ENCODE measurements around the gene SENP3. TPM values are rescaled to one million over a fixed set of nuclear protein-coding genes. Genes with fewer than 3 reads are reported as not detected.

The SENP3 gene
- total and polyA plus RNA-seq, 2 of the 13 experiments (the other 11 are each of a cell fraction or from before 2014, with no cell fraction given) = 55.8 to 75.4 TPM

- TF ChIP-seq NFAT5 (CRISPR knock-in tag; IDR thresholded peaks at IDR 0.05) (peak; percentile 55; the same call in 1 of the 2 replicates), ZNF513 (CRISPR knock-in tag; conservative IDR thresholded peaks at IDR 0.05) (no peak), SOX5 (CRISPR knock-in tag; IDR thresholded peaks at IDR 0.05; ENCODE audit: borderline replicate concordance) (0 out of 2 replicates have a peak, but pooled peaks have one; percentile 38), XRCC5 (optimal IDR thresholded peaks at IDR 0.05; ENCODE audit: low read length) (peak; percentile 36), NFYC (CRISPR knock-in tag; IDR thresholded peaks at IDR 0.05) (no peak), CCDC6 (CRISPR knock-in tag; IDR thresholded peaks at IDR 0.05) (no peak), ZNF552 (CRISPR knock-in tag; IDR thresholded peaks at IDR 0.05; ENCODE audit: borderline replicate concordance) (no peak), MTA3 (CRISPR knock-in tag; IDR thresholded peaks at IDR 0.05) (no peak), YEATS4 (CRISPR knock-in tag; IDR thresholded peaks at IDR 0.05; ENCODE audit: borderline replicate concordance) (peak; percentile 32; the same call in 1 of the 2 replicates), KMT2B (CRISPR knock-in tag; IDR thresholded peaks at IDR 0.05) (peak; percentile 3; the same call in 1 of the 2 replicates)
- TF ChIP-seq, protein P1, sequence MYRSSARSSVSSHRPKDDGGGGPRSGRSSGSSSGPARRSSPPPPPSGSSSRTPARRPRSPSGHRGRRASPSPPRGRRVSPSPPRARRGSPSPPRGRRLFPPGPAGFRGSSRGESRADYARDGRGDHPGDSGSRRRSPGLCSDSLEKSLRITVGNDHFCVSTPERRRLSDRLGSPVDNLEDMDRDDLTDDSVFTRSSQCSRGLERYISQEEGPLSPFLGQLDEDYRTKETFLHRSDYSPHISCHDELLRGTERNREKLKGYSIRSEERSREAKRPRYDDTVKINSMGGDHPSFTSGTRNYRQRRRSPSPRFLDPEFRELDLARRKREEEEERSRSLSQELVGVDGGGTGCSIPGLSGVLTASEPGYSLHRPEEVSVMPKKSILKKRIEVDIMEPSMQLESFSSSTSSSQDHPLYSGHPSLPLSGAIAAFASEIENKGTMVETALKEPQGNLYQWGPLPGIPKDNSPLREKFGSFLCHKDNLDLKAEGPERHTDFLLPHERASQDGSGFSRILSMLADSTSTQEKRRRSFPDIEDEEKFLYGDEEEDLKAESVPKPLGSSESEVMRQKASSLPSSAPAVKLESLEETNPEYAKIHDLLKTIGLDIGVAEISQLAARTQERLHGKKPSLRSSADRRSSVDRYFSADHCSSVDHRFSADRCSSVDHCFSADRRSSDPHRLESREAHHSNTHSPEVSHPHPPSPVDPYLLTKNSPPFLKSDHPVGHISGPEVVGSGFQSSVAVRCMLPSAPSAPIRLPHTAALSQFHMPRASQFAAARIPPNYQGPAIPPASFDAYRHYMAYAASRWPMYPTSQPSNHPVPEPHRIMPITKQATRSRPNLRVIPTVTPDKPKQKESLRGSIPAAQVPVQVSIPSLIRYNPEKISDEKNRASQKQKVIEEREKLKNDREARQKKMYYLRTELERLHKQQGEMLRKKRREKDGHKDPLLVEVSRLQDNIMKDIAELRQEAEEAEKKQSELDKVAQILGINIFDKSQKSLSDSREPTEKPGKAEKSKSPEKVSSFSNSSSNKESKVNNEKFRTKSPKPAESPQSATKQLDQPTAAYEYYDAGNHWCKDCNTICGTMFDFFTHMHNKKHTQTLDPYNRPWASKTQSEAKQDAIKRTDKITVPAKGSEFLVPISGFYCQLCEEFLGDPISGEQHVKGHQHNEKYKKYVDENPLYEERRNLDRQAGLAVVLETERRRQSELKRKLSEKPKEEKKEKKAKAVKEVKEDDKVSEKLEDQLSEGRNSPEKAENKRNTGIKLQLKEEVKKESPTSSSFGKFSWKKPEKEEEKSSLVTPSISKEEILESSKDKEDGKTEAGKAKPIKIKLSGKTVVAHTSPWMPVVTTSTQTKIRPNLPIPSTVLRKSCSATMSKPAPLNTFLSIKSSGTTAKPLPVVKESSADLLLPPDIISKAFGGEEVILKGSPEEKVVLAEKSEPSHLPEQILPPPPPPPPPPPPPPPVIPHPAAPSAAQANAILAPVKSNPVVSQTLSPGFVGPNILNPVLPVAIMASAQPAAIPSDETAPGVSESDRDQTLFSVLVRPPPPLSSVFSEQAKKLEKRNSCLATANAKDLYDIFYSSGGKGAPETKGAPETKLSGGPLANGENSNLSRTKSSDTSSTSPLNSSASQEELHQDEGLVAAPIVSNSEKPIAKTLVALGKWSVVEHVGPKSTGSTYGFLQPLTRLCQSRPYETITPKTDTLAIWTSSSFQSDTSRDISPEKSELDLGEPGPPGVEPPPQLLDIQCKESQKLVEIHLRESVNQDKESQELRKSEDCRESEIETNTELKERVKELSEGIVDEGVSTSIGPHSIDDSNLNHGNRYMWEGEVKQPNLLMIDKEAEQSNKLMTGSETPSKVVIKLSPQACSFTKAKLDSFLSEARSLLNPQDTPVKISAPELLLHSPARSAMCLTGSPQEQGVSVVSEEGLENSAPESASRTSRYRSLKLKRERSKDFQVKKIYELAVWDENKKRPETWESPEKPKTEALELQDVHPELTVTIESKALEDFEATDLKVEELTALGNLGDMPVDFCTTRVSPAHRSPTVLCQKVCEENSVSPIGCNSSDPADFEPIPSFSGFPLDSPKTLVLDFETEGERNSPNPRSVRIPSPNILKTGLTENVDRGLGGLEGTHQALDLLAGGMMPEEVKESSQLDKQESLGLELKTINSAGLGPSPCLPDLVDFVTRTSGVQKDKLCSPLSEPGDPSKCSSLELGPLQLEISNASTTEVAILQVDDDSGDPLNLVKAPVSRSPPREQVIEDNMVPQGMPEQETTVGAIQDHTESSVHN (CRISPR knock-in tag; IDR thresholded peaks at IDR 0.05) = no peak
- TF ChIP-seq, protein P2, sequence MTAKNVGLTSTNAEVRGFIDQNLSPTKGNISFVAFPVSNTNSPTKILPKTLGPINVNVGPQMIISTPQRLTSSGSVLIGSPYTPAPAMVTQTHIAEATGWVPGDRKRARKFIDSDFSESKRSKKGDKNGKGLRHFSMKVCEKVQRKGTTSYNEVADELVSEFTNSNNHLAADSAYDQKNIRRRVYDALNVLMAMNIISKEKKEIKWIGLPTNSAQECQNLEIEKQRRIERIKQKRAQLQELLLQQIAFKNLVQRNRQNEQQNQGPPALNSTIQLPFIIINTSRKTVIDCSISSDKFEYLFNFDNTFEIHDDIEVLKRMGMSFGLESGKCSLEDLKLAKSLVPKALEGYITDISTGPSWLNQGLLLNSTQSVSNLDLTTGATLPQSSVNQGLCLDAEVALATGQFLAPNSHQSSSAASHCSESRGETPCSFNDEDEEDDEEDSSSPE (CRISPR knock-in tag; IDR thresholded peaks at IDR 0.05) = peak; percentile 47; the same call in 1 of the 2 replicates
Observed at GRCh38 chr17:7557147-7557764, 4.5 kb upstream of the SENP3 start (continued).
